Esophagus mucosa (tissue), 1 donor: ENCODE measurements around the gene PAGR1. TPM values are rescaled to one million over a fixed set of nuclear protein-coding genes. Genes with fewer than 3 reads are reported as not detected.
A peak's percentile ranks its signal among the peaks of the same experiment; 100 is the strongest.
"Not testable (repeated sequence)": the region's sequence is repeated elsewhere in the genome, so short reads cannot be mapped to it uniquely, and the experiment has no call there.

Experiments used
- ATAC-seq: fragments of 200-7000 bp; cut with Tn5 transposase; one replicate; pipeline ENCODE4 v1.9.1; 2020
- total RNA-seq: library from RNA; stranded (reverse); gene quantifications from one replicate; pipeline ENCODE4 v1.2.4, GENCODE V29; 2023
- donor health status: DM: yes; HTN: yes; CAD: no.

The PAGR1 gene
- total RNA-seq, 1 donor from 2014 or later: 13.4 TPM

- no peak for ATAC-seq
Measured at GRCh38 chr16:29791845-29792807, 23.8 kb upstream of the PAGR1 start.

GRCh38 chr16:29793153-29793552, 22.8 kb upstream of the PAGR1 start:
- not testable (repeated sequence) for ATAC-seq

DNA sequence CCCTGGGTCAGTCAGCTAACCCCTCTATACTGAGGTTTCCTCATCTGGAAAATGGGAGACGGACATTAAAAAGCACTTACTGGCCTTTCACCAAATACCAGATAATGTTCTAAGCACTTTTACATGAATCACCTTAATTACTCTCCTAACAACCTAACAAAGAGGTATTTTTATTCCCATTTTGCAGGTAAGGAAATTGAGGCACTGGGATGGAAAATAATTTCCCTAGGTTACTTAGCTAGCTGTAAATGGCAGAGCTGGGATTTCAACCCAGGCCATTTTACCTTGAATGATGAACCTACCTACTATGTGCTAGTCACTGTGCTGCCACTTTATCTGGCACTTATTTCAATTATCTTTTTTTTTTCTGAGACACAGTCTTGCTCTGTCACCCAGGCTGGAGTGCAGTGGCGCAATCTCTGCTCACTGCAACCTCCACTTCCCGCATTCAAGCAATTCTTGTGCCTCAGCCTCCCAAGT, 21.7 kb upstream of the PAGR1 start:
- ATAC-seq: no peak

GRCh38 chr16:29802416-29802935, 13.5 kb upstream of the PAGR1 start:
- ATAC-seq: no peak

GRCh38 chr16:29804020-29804419, 11.9 kb upstream of the PAGR1 start:
- ATAC-seq: no peak

DNA sequence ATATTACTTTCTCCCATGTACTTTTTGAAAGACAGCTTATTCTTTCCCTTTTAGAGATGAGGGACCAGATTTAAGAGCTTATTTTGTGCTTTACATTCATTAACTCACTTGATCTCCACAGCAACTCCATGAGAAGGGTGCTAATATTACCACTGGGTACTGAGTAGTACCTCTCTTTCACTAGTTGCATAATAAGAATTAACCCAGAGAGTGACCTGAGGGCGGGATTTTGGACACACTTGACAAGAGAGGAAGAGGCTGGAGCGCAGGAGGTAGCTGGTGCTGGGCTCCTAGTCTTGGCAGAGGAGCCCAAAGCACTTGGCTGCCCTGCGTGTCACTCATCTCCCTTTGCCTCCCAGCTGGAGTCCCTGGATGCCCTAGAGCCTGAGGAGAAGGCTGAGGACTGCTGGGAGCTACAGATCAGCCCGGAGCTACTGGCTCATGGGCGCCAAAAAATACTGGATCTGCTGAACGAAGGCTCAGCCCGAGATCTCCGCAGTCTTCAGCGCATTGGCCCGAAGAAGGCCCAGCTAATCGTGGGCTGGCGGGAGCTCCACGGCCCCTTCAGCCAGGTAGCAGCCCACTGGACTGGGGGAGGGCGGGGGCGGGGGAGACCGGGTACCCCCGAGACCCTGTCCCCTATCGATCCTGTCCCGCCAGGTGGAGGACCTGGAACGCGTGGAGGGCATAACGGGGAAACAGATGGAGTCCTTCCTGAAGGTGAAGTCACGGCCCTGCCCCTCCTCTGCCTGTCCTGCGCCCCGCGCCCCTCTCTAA, 11.3 kb upstream of the PAGR1 start:
- no peak for ATAC-seq

GRCh38 chr16:29805232-29806098, 10.5 kb upstream of the PAGR1 start:
- peak; percentile 88 for ATAC-seq

GRCh38 chr16:29806099-29806579, 9.8 kb upstream of the PAGR1 start, which contains the start of gene MAZ:
Gene MAZ, plus strand, starts transcription at chr16:29806529. Its CDS starts 173 bp downstream, at chr16:29806702.
- peak; percentile 7 for ATAC-seq

GRCh38 chr16:29806641-29807425, 9.1 kb upstream of the PAGR1 start:
- ATAC-seq: no peak

GRCh38 chr16:29807426-29808218, 8.3 kb upstream of the PAGR1 start:
- ATAC-seq: peak; percentile 48

DNA sequence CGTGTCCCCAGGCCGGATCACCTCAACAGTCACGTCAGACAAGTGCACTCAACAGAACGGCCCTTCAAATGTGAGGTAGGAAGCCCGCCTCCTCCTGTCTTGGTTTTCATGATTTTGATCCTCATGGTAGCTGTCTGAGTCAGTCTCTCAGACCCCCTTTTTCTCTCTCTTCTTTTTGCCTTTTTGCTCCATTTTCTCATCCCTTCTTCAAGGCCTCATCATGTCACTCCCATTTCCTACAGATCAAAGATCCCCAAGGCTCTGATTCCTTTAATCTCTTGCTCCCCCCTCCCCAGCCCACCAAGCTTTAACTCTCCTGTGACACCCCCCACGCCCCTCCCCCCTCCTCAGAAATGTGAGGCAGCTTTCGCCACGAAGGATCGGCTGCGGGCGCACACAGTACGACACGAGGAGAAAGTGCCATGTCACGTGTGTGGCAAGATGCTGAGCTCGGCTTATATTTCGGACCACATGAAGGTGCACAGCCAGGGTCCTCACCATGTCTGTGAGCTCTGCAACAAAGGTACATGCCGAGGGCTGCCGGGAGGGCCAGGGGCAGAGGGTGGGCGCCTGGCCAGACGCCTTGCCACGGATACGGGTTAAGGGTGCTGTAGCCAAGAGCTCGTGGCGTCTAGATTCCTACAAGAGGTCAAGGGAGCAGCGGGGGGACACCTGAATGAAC, 7.6 kb upstream of the PAGR1 start:
- no peak for ATAC-seq

- no peak for ATAC-seq
Measured at GRCh38 chr16:29809031-29809747, 6.8 kb upstream of the PAGR1 start.

DNA sequence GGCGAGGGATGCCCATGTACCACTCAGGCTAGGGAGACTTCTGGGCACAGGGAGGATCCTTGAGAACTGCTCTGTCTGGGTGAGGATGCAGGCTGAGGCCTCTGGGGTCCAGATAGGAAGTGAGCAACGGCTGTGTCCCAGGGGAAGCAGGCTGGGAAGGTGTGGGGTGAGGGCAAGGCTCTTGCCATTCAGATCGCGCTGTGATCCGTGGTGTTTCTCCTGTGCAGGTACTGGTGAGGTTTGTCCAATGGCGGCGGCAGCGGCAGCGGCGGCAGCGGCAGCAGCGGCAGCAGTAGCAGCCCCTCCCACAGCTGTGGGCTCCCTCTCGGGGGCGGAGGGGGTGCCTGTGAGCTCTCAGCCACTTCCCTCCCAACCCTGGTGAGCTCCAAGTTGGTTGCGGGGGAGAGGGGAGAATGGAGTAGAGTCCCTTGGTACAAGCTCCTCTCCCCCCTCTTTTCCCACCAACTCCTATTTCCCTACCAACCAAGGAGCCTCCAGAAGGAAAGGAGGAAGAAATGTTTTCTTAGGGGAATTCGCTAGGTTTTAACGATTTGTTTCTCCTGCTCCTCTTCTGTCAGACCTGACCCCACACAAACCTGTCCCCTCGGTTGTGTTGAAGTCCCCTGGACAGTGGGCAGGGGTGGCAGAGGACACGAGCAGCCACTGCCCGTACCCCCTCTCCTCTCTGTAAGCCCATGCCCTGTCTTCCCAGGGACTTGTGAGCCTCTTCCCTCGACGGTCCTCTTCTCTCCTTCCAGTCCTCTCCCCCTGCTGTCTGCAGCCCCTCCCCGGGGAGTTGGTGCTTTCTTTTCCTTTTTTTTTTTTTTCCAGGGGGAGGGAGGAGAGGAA, 5.9 kb upstream of the PAGR1 start:
- ATAC-seq: no peak

DNA sequence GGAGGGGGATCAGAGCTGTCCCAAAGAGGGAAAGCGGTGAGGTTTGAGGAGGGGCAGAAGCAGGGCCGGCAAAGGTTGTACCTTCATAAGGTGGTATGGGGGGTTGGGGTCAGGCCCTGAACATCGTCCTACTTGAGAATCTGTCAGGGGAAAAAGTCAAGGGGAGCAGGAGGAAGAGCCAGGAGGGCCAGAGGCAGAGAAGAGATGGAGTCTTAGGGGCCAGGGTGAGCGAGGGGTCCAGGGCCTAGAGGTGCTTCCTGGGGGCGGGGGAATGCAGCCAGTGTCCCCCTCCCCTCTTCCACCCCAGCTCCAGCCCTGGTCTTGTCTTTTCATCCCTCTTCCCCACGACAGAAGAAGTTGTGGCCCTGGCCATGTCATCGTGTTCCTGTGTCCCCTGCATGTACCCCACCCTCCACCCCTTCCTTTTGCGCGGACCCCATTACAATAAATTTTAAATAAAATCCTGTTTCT, 5.2 kb upstream of the PAGR1 start:
- no peak for ATAC-seq

DNA sequence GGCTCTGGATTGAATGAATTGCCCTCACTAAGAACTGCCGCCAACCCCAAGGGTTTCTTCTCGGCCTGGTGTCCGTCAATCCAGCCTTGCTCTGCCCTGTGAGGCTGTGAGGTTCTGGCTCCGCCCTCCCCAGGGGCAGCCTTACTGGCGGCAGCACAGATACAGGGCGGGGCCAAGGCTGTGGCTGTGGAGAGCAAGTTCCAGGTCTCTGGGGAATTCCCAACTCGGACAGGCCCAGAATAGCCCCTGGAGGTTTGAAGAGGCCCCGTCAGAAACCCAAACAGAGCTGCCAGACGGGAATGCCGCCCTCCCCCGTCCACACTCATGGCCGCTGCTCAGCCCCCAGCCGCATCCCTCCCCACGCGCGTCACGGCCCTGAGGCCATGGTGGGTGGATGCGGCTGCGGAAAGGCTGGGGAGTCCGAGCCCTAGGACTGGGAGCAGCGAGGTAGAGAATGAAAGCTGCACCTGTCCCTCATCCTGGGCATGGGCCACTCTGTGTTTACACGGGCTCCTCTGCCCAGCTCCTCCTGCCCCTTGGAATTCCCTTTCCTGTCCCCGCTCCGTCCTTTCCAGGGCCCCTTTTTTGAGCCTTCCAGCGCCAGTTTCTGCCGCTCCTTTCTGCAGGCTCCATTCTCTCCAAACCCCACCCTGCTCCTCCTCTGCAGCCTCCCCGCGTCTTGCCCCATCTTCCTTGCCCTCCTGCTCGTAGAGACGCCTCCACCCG, 4.6 kb upstream of the PAGR1 start:
- ATAC-seq: peak; percentile 53

DNA sequence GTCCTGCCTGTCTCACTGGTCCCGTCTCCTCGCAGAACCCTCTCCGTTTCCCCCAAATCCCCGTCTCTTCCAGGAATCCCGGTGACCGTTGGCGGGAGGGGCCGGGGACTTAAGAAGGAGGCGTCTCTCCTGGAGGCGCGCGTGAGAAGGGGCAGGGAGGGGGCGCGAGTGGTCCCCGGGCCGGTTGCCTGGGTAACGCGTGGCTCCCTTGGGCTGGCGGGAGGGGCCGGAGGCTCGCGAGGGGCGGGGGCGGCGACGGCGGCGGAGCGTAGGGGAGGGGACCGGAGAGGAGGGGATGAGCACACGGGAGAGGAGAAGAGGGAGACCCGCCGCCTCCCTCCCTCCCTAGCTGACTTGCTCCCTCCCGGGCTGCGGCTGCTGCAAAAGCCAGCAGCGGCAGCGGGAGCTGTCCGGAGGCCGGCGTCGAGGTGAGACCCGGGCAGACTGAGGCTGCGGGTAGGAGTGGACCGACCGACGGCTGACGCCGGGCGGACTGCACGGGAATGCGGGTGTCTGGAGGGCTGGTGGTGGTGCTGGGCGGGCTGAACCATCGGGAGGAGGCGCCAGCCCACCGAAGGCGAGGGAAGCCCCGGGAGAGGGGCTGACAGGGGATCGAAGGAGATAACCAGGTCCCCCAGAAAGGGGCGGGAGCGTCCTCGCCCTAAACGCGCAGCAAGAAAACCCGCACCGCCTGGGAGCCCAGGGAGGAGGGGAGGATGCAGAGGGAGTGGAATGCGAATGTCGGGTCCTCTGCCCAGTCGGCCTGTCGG, 3.9 kb upstream of the PAGR1 start, which contains the start of gene PRRT2:
TSS of gene PRRT2 (plus strand) at position 298 of the 770 bp plus-strand sequence. CDS start 862 bp downstream, outside the sequence.
- no peak for ATAC-seq
